DLD1 (cell line): ENCODE measurements around the gene FHAD1.
"Not testable (repeated sequence)": the region's sequence is repeated elsewhere in the genome, so short reads cannot be mapped to it uniquely, and the experiment has no call there.

Experiments
- in situ Hi-C: cut with HindIII; loops from 2 replicates; pipeline ENCODE4 v1.10.0; 2017; ENCODE audit warnings: low sequenced_read_pairs

The FHAD1 gene

GRCh38 chr1:15358565-15359133, 111.6 kb downstream of the FHAD1 start:
- in situ Hi-C loops: no loop called here

GRCh38 chr1:15360700-15361099, 113.7 kb downstream of the FHAD1 start:
- in situ Hi-C loops: no loop called here

GRCh38 chr1:15362096-15362736, 115.2 kb downstream of the FHAD1 start:
- in situ Hi-C loops: no loop called here

- in situ Hi-C loops: no loop called here
Observed at GRCh38 chr1:15362737-15363128, 115.7 kb downstream of the FHAD1 start.

- in situ Hi-C loops: no loop called here
Observed at GRCh38 chr1:15364740-15365139, 117.7 kb downstream of the FHAD1 start.

- in situ Hi-C loops: no loop called here
Observed at GRCh38 chr1:15368888-15369287, 121.9 kb downstream of the FHAD1 start.

GRCh38 chr1:15370268-15370667, 123.2 kb downstream of the FHAD1 start:
- in situ Hi-C loops: no loop called here

GRCh38 chr1:15370781-15371520, 123.9 kb downstream of the FHAD1 start:
- in situ Hi-C loops: no loop called here

GRCh38 chr1:15371610-15372545, 124.9 kb downstream of the FHAD1 start:
- in situ Hi-C loops: no loop called here

GRCh38 chr1:15378729-15379128, 131.7 kb downstream of the FHAD1 start:
- in situ Hi-C loops: no loop called here

GRCh38 chr1:15379151-15379550, 132.1 kb downstream of the FHAD1 start:
- in situ Hi-C loops: not testable (repeated sequence)

- in situ Hi-C loops: no loop called here
Observed at GRCh38 chr1:15380601-15381508, 133.8 kb downstream of the FHAD1 start.

GRCh38 chr1:15381805-15382204, 134.8 kb downstream of the FHAD1 start:
- in situ Hi-C loops: no loop called here

GRCh38 chr1:15382601-15383518, 135.8 kb downstream of the FHAD1 start:
- in situ Hi-C loops: no loop called here

- in situ Hi-C loops: no loop called here
Observed at GRCh38 chr1:15383810-15384209, 136.8 kb downstream of the FHAD1 start.

- in situ Hi-C loops: no loop called here
Observed at GRCh38 chr1:15384301-15384901, 137.4 kb downstream of the FHAD1 start.

- in situ Hi-C loops: no loop called here
Observed at GRCh38 chr1:15385420-15385819, 138.4 kb downstream of the FHAD1 start.

- in situ Hi-C loops: no loop called here
Observed at GRCh38 chr1:15386164-15386749, 139.2 kb downstream of the FHAD1 start.
